ENCODE measurements around the gene SHC4. TPM values are rescaled to one million over a fixed set of nuclear protein-coding genes. Genes with fewer than 3 reads are reported as not detected.

The SHC4 gene
- total and polyA plus RNA-seq, 2 of the 8 experiments (the other 6 are each of a cell fraction or from before 2014, with no cell fraction given) = 0.15 to 0.30 TPM

DNA sequence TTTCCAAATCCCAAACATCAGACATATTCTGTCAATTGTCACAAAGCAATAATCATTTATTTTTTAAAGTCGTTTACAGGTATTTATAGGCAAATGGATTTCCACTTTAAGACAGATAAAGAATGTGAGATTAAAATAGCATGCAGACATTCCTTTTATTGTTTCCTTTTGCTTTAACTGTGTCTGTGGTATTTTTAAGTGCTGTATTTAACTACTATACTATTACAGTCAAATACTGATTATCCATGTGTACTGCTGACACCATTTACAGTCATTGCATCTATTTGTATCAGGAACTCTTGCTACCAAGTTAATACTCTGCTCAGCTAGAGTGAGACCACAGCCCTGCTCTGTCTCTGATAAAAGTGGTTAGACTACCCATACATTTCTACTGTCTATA is 140.0 kb downstream of the SHC4 start:
- ChIA-PET CTCF (ENCODE audit: partially characterized antibody) (interaction anchor here (0.7 kb wide), 1 partner anchor 1163 kb away, joined by 3 read pairs; no protein-coding TSS in a partner anchor), POLR2A (ENCODE audit: partially characterized antibody) (interaction anchor here (1.0 to 1.1 kb wide), 2 partner anchors 13 to 35 kb away, joined by 3 to 4 read pairs; partner anchors contain the start of gene CEP152)
- H4K5ac ChIP-seq (ENCODE audit: insufficient read length, low read depth, low read length) = no peak overlapping the region
- H2BK15ac ChIP-seq (ENCODE audit: low read length) = no peak overlapping the region
- no peak overlapping the region for H2AFZ ChIP-seq (ENCODE audit: low read length)
- no peak overlapping the region for H3K27ac ChIP-seq (ENCODE audit: low read depth, low read length)
- H3K56ac ChIP-seq (replicated peaks; ENCODE audit: insufficient read length, low read depth, low read length) = no peak overlapping the region
- H3K4me1 ChIP-seq (replicated peaks in 1 of 4; ENCODE audit: control insufficient read depth in 3 of 4, insufficient read depth in 4 of 4, low read length in 3 of 4) = peaks cover 0 to 7% (median 0%) of the 10 kb centered on the region in 4 experiments; a peak in 2 of 7 replicates
- no peak overlapping the region for H2BK120ac ChIP-seq (replicated peaks; ENCODE audit: low read depth, low read length)
- no peaks in the 10 kb centered on the region for H4K20me1 ChIP-seq (replicated peaks in 1 of 2; ENCODE audit: control insufficient read depth in 1 of 2, insufficient read depth in 2 of 2, low read length in 2 of 2)
- 0 out of 4 replicates have a peak overlapping the region, but pooled peaks of 1 of the 2 experiments have one; percentile 31 for H3K4me2 ChIP-seq (ENCODE audit: insufficient read depth in 1 of 2, low read depth in 2 of 2, low read length in 2 of 2)
- H3K4me3 ChIP-seq (ENCODE audit: extremely low read depth in 1 of 4, insufficient read depth in 2 of 4, low read depth in 3 of 4, low read length in 4 of 4) = no peak overlapping the region
- H3K18ac ChIP-seq (ENCODE audit: extremely low read depth, low read length) = no peak overlapping the region
- no peak overlapping the region for H4K8ac ChIP-seq (ENCODE audit: extremely low read depth, insufficient read depth, low read length)
- DNase-seq (ENCODE audit: low read depth in 1 of 2, low spot score in 2 of 2) (no peak), FAIRE-seq (no peak)
- 63% methylated on average over 1 of the region's 1 CpG; no CpG with 5 or more reads in 1 of the 2 experiments for WGBS, 2 experiments (ENCODE audit: extremely low coverage in 1 of 2, insufficient coverage in 1 of 2, insufficient read length in 1 of 2, insufficient replicate concordance in 2 of 2, low coverage in 1 of 2, low lambda C conversion rate in 2 of 2, missing lambda C conversion rate in 1 of 2)
- TF ChIP-seq CBX8 (IDR thresholded peaks at IDR 0.05; ENCODE audit: borderline replicate concordance, low read depth, low read length) (no peak), HDAC6 (IDR thresholded peaks at IDR 0.05; ENCODE audit: low read depth, low read length) (no peak), CEBPB (IDR thresholded peaks at IDR 0.05; ENCODE audit: low read depth, low read length) (no peak), POU5F1 (IDR thresholded peaks at IDR 0.05; ENCODE audit: low read depth, low read length) (no peak), YY1 (IDR thresholded peaks at IDR 0.05; ENCODE audit: low read depth, low read length) (no peak), SAP30 (IDR thresholded peaks at IDR 0.05; ENCODE audit: insufficient read depth, insufficient replicate concordance, low read length) (no peak), POLR2AphosphoS5 (IDR thresholded peaks at IDR 0.05; ENCODE audit: low read depth, low read length) (no peak), SUZ12 (IDR thresholded peaks at IDR 0.05; ENCODE audit: low read length) (no peak), ZNF274 (IDR thresholded peaks at IDR 0.05; ENCODE audit: borderline replicate concordance, extremely low read depth, low read length) (no peak), CREB1 (IDR thresholded peaks at IDR 0.05) (no peak), BCL11A (IDR thresholded peaks at IDR 0.05; ENCODE audit: low read depth in 2 of 2, low read length in 2 of 2) (no peak), TAF1 (IDR thresholded peaks at IDR 0.05; ENCODE audit: low read depth, low read length) (no peak), GABPA (IDR thresholded peaks at IDR 0.05; ENCODE audit: borderline replicate concordance, insufficient read depth, low read length) (no peak), TBP (IDR thresholded peaks at IDR 0.05; ENCODE audit: low read depth, low read length) (no peak)
- no peaks in the 10 kb centered on the region for H3K79me2 ChIP-seq (ENCODE audit: control insufficient read depth in 1 of 2, insufficient read depth in 2 of 2, low read length in 2 of 2)
- H2BK20ac ChIP-seq (ENCODE audit: low read length) = no peak overlapping the region
- no peaks in the 10 kb centered on the region for H3K36me3 ChIP-seq (ENCODE audit: control insufficient read depth in 2 of 4, insufficient read depth in 4 of 4, low read length in 3 of 4)
- H3K14ac ChIP-seq (ENCODE audit: insufficient read length) = no peak overlapping the region
- H4K91ac ChIP-seq (replicated peaks; ENCODE audit: insufficient read length, low read length) = no peak overlapping the region
- no peak overlapping the region for H2AK5ac ChIP-seq (ENCODE audit: low read depth, low read length)
- H3K9ac ChIP-seq (replicated peaks in 1 of 4; ENCODE audit: extremely low read depth in 1 of 4, low read depth in 3 of 4, low read length in 3 of 4) = no peak overlapping the region
- no peaks in the 10 kb centered on the region for H3K79me1 ChIP-seq (ENCODE audit: low read depth, low read length)
- no peaks in the 10 kb centered on the region for H3K23me2 ChIP-seq (ENCODE audit: low read depth, low read length)
- H2BK5ac ChIP-seq (ENCODE audit: low read depth, low read length) = no peak overlapping the region
- no peak overlapping the region for H3K4ac ChIP-seq (replicated peaks; ENCODE audit: insufficient read length, low read depth, low read length)
- no peaks in the 10 kb centered on the region for H3K27me3 ChIP-seq (replicated peaks in 1 of 4; ENCODE audit: control insufficient read depth in 3 of 4, extremely low read depth in 1 of 4, insufficient read depth in 3 of 4, low read length in 3 of 4)
- H3K9me3 ChIP-seq (ENCODE audit: insufficient read depth in 2 of 2, low read depth in 1 of 2, low read length in 1 of 2) = no peaks in the 10 kb centered on the region
- H3K23ac ChIP-seq (ENCODE audit: insufficient read length) = no peak overlapping the region
- no peak overlapping the region for H2BK12ac ChIP-seq (ENCODE audit: low read depth, low read length)
